Panc1 (cell line): ENCODE measurements around the gene LCE3A. TPM values are rescaled to one million over a fixed set of nuclear protein-coding genes. Genes with fewer than 3 reads are reported as not detected.
"Not testable (repeated sequence)": the region's sequence is repeated elsewhere in the genome, so short reads cannot be mapped to it uniquely, and the experiment has no call there.

Source experiments
- ATAC-seq: fragments of 200-7000 bp; cut with Tn5 transposase; 2 replicates; pipeline ENCODE4 v1.9.1; 2020; ENCODE audit warnings: mild to moderate bottlenecking, moderate library complexity
- BruUV-seq: library from RNA; stranded (reverse); fragments of 400-500 nt; replicated peaks from 2 replicates; lab custom pipeline; 2021; lab: Mats Ljungman, UMichigan
- CTCF ChIA-PET: fragments of 300-600 bp; sonication (Branson Sonifier 250); formaldehyde crosslinking; loops from one replicate; lab custom pipeline; 2022; ENCODE audit warnings: antibody characterized with exemption; lab: Charles Lee
- POLR2A ChIA-PET: fragments of 300-600 bp; sonication (Branson Sonifier 250); formaldehyde crosslinking; loops from one replicate; lab custom pipeline; 2022; ENCODE audit warnings: antibody characterized with exemption; lab: Charles Lee
- DNase-seq: peaks from one replicate; pipeline ENCODE4 v3.0.0-alpha.2; 2010; ENCODE audit warnings: low read depth, low spot score
- H3K27ac ChIP-seq: 2 replicates; pipeline ENCODE4 v1.5.1; 2011; ENCODE audit warnings: mild to moderate bottlenecking, low read length, inconsistent platforms
- H3K27me3 ChIP-seq: fragments of 200-500 bp; sonication (Bioruptor generic); 2 replicates; pipeline ENCODE4 v1.6.0; 2014; ENCODE audit warnings: low read length, inconsistent platforms; ENCODE audit not compliant: control insufficient read depth, insufficient read depth
- H3K36me3 ChIP-seq: fragments of 200-500 bp; sonication (Bioruptor generic); 2 replicates; pipeline ENCODE4 v1.5.1; 2014; ENCODE audit warnings: inconsistent platforms, mild to moderate bottlenecking, low read length, moderate library complexity; ENCODE audit not compliant: control insufficient read depth, insufficient read depth
- H3K4me1 ChIP-seq: 2 replicates; pipeline ENCODE4 v1.5.1; 2011; ENCODE audit warnings: inconsistent platforms, mild to moderate bottlenecking, low read length, moderate library complexity; ENCODE audit not compliant: control insufficient read depth, insufficient read depth
- H3K4me3 ChIP-seq, 2 experiments: 2 replicates each; pipeline ENCODE4 v1.5.1; 2011 to 2012; ENCODE audit warnings: low read depth in 2 of 2, low read length in 2 of 2, mild to moderate bottlenecking in 2 of 2, inconsistent platforms in 1 of 2, moderate library complexity in 1 of 2
- H3K9me3 ChIP-seq: fragments of 200-500 bp; sonication (Bioruptor generic); 2 replicates; pipeline ENCODE4 v1.5.1; 2014; ENCODE audit warnings: low read depth, mild to moderate bottlenecking, inconsistent platforms, low read length, moderate library complexity; ENCODE audit not compliant: control insufficient read depth, insufficient read depth
- POLR2AphosphoS5 ChIP-seq: IDR thresholded peaks from 2 replicates; pipeline ENCODE4 v1.6.1; 2012; ENCODE audit warnings: mild to moderate bottlenecking, low read depth, low read length, moderate library complexity
- SIN3A ChIP-seq: IDR thresholded peaks from 2 replicates; pipeline ENCODE4 v1.6.1; 2012; ENCODE audit warnings: low read depth, mild to moderate bottlenecking, low read length, moderate library complexity, borderline replicate concordance; ENCODE audit not compliant: insufficient read depth
- TCF7L2 ChIP-seq: IDR thresholded peaks from 2 replicates; pipeline ENCODE4 v1.6.1; 2011; ENCODE audit warnings: mild to moderate bottlenecking, low read depth, low read length, inconsistent platforms
- in situ Hi-C: cut with HindIII; loops from 2 replicates; pipeline ENCODE4 v1.10.0; 2016; ENCODE audit warnings: low sequenced_read_pairs, low pct_unique_long_range_greater_than_20kb
- intact Hi-C: fragments of 100-400 bp; cut with micrococcal nuclease; formaldehyde crosslinking; loops from one replicate; pipeline ENCODE4 v1.10.0; 2022; ENCODE audit not compliant: unreplicated experiment
- total RNA-seq: library from RNA; stranded (reverse); gene quantifications from one replicate; pipeline ENCODE4 v1.2.1, GENCODE V29; 2021; ENCODE audit not compliant: unreplicated experiment
- TF ChIP-seq, protein P1 (sequence below): fragments of 450-650 bp; IDR thresholded peaks from 2 replicates; pipeline ENCODE4 v1.5.1; 2017; ENCODE audit warnings: mild to moderate bottlenecking
- TF ChIP-seq, protein P2 (sequence below), 2 experiments: IDR thresholded peaks; 2 replicates each; pipeline ENCODE4 v1.6.1; 2011 to 2012; ENCODE audit warnings: low read depth in 2 of 2, control low read depth in 1 of 2, low read length in 1 of 2, mild to moderate bottlenecking in 1 of 2, moderate library complexity in 1 of 2; ENCODE audit not compliant: insufficient read depth in 1 of 2

Gene LCE3A
- total RNA-seq, 1 experiment from 2014 or later: not detected

DNA sequence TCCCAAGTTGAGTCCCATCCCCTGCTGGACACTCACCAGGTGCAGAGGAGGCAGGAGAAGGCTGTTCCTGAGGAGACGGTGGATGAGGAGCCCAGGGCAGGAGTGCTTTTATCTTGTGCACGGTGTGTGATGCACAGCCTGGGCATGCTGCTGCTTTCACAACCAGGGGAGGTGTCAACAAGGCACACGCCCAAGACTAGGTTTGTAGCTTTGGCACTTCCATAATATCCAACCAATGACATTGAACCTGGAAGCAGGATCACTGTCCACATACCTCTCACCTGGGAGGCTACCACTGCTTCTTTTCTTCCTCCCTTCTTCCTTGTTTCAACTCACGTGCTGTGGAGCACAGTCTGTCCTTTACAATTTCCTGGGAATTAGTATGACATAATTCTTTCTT lies 42.5 kb downstream of the LCE3A start, which contains the start of gene LCE3D:
Gene LCE3D, minus strand, starts transcription at position 84 of the 400 bp plus-strand sequence. CDS start 580 bp downstream, outside the sequence.
- ChIA-PET POLR2A (no interaction called here), CTCF (no interaction called here)
- TF ChIP-seq, protein P1, sequence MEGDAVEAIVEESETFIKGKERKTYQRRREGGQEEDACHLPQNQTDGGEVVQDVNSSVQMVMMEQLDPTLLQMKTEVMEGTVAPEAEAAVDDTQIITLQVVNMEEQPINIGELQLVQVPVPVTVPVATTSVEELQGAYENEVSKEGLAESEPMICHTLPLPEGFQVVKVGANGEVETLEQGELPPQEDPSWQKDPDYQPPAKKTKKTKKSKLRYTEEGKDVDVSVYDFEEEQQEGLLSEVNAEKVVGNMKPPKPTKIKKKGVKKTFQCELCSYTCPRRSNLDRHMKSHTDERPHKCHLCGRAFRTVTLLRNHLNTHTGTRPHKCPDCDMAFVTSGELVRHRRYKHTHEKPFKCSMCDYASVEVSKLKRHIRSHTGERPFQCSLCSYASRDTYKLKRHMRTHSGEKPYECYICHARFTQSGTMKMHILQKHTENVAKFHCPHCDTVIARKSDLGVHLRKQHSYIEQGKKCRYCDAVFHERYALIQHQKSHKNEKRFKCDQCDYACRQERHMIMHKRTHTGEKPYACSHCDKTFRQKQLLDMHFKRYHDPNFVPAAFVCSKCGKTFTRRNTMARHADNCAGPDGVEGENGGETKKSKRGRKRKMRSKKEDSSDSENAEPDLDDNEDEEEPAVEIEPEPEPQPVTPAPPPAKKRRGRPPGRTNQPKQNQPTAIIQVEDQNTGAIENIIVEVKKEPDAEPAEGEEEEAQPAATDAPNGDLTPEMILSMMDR: no peak
- TF ChIP-seq TCF7L2 (no peak), SIN3A (no peak), POLR2AphosphoS5 (no peak)
- TF ChIP-seq, protein P2, sequence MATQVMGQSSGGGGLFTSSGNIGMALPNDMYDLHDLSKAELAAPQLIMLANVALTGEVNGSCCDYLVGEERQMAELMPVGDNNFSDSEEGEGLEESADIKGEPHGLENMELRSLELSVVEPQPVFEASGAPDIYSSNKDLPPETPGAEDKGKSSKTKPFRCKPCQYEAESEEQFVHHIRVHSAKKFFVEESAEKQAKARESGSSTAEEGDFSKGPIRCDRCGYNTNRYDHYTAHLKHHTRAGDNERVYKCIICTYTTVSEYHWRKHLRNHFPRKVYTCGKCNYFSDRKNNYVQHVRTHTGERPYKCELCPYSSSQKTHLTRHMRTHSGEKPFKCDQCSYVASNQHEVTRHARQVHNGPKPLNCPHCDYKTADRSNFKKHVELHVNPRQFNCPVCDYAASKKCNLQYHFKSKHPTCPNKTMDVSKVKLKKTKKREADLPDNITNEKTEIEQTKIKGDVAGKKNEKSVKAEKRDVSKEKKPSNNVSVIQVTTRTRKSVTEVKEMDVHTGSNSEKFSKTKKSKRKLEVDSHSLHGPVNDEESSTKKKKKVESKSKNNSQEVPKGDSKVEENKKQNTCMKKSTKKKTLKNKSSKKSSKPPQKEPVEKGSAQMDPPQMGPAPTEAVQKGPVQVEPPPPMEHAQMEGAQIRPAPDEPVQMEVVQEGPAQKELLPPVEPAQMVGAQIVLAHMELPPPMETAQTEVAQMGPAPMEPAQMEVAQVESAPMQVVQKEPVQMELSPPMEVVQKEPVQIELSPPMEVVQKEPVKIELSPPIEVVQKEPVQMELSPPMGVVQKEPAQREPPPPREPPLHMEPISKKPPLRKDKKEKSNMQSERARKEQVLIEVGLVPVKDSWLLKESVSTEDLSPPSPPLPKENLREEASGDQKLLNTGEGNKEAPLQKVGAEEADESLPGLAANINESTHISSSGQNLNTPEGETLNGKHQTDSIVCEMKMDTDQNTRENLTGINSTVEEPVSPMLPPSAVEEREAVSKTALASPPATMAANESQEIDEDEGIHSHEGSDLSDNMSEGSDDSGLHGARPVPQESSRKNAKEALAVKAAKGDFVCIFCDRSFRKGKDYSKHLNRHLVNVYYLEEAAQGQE (IDR thresholded peaks at IDR 0.05; ENCODE audit: insufficient read depth in 1 of 2, low read depth in 2 of 2, low read length in 1 of 2): no peak
- ATAC-seq (no peak), DNase-seq (no peak)
- intact Hi-C loops: no loop called here
- BruUV-seq: no TSS peak
- H3K36me3 ChIP-seq: no peaks in the 10 kb centered on the region
- no peak within 1 kb of the TSS for H3K27ac ChIP-seq
- H3K4me3 ChIP-seq: no peak within 1 kb of the TSS
- in situ Hi-C loops: no loop called here
- H3K4me1 ChIP-seq: no peaks in the 10 kb centered on the region
- H3K27me3 ChIP-seq: no peaks in the 10 kb centered on the region
- H3K9me3 ChIP-seq: no peaks in the 10 kb centered on the region

DNA sequence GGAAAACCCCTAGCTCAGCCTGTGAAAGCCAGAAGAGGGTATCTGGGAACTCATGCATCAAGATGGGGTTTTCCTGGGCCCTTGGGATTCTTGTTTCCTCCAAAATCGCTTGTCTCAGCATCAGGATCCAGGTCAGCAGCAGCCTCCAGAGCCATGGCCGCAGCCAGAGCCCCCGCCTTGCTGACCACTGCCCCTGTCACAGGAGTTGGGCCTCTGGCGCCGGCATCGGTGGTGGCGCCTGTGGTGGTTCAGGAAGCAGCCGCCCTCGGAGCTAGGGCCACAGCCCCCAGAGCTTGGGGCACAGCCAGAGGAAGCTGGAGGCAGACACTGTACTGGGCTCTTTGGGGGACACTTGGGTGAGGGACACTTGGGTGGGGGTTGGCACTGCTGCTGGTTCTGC lies 43.4 kb downstream of the LCE3A start:
- CTCF ChIA-PET, H3K4me3 ChIP-seq, POLR2A ChIA-PET, BruUV-seq, H3K27ac ChIP-seq, H3K9me3 ChIP-seq, ATAC-seq, H3K27me3 ChIP-seq, DNase-seq, intact Hi-C loops, H3K36me3 ChIP-seq, H3K4me1 ChIP-seq, in situ Hi-C loops: not testable (repeated sequence)

DNA sequence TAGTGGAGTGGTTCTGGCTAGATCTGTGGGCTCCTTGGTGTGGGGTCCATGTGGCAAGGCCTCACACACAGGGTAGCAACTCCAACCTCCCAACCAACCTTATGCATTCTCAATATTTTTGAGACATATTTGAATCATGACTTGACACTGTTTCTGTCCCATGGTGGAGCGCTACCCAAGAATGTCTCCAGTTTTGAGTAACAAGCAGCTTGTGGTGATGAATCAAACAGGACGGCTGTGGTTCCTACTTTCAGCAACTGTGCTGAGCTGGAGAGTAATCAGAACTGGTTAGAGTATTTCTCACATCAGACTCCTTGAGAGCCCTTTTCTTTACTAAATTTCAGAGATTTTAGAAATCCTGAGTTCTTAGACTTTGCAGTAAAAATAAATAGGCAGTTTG lies 45.7 kb downstream of the LCE3A start:
- no peak overlapping the region for H3K27ac ChIP-seq
- ChIA-PET CTCF (interaction anchor here (0.5 kb wide), 1 partner anchor 714 kb away, joined by 4 read pairs; no protein-coding TSS in a partner anchor), POLR2A (no interaction called here)
- no peaks in the 10 kb centered on the region for H3K36me3 ChIP-seq
- intact Hi-C loops: loop anchor here (2.0 kb wide), 1 partner anchor 40 kb away; no protein-coding TSS in a partner anchor
- H3K4me1 ChIP-seq: no peaks in the 10 kb centered on the region
- DNase-seq: no peak
- TF ChIP-seq TCF7L2 (no peak), SIN3A (no peak), POLR2AphosphoS5 (no peak)
- TF ChIP-seq, protein P1: no peak
- TF ChIP-seq, protein P2 (IDR thresholded peaks at IDR 0.05; ENCODE audit: insufficient read depth in 1 of 2, low read depth in 2 of 2, low read length in 1 of 2): no peak
- in situ Hi-C loops: no loop called here
- H3K4me3 ChIP-seq: no peak overlapping the region
- no peaks in the 10 kb centered on the region for H3K9me3 ChIP-seq
- H3K27me3 ChIP-seq: no peaks in the 10 kb centered on the region
- BruUV-seq: no TSS peak
- no peak for ATAC-seq
